Measurements from ENCODE around the gene AP1S1. TPM values are rescaled to one million over a fixed set of nuclear protein-coding genes. Genes with fewer than 3 reads are reported as not detected.

The AP1S1 gene
- total and polyA plus RNA-seq, 11 donors, result 9.9 to 41.8 (median 14.3) TPM

- ATAC-seq (peak; percentile 66 to 82 (median 82)), DNase-seq (peak; percentile 84 to 92 (median 85))
- Histone ChIP-seq H3K4me3 (peak overlapping the region in 10 of 12 donors; percentile 28 to 56 (median 46)), H3K4me1 (peaks cover 3 to 74% (median 54%) of the 10 kb centered on the region in 12 donors), H3K9me3 (no peaks in the 10 kb centered on the region), H3K27me3 (no peaks in the 10 kb centered on the region), H3K27ac (peak overlapping the region; percentile 67 to 93 (median 84)), H3K36me3 (no peaks in the 10 kb centered on the region)
- intact Hi-C loops (cut with DNase I), result no loop called here
- TF ChIP-seq POLR2A (IDR thresholded peaks at IDR 0.05) (no peak), CTCF (IDR thresholded peaks at IDR 0.05) (no peak)
- 21 to 26% (median 23%) methylated on average over 17 of the region's 17 CpGs for WGBS, 4 donors
These were observed 32.0 kb upstream of the AP1S1 start for GRCh38 chr7:101121991-101122932.

- no peaks in the 10 kb centered on the region for H3K36me3 ChIP-seq
- no peak for ATAC-seq
- H3K4me3 ChIP-seq, result peak overlapping the region in 6 of 12 donors; percentile 28 to 56 (median 50)
- DNase-seq, result no peak
- H3K27me3 ChIP-seq, result no peaks in the 10 kb centered on the region
- intact Hi-C loops (cut with DNase I), result no loop called here
- 90 to 97% (median 94%) methylated on average over 11 of the region's 11 CpGs for WGBS, 4 donors
- no peaks in the 10 kb centered on the region for H3K9me3 ChIP-seq
- TF ChIP-seq CTCF (IDR thresholded peaks at IDR 0.05) (no peak), POLR2A (IDR thresholded peaks at IDR 0.05) (no peak)
- peaks cover 3 to 70% (median 52%) of the 10 kb centered on the region in 12 donors for H3K4me1 ChIP-seq
- peak overlapping the region in 11 of 12 donors; percentile 67 to 93 (median 86) for H3K27ac ChIP-seq
These were observed 31.2 kb upstream of the AP1S1 start for GRCh38 chr7:101122933-101123702.

GRCh38 chr7:101123703-101124068, 30.6 kb upstream of the AP1S1 start:
- ATAC-seq (no peak), DNase-seq (no peak)
- intact Hi-C loops (cut with DNase I), result no loop called here
- WGBS, 4 donors, result 62 to 90% (median 76%) methylated on average over 3 of the region's 3 CpGs
- Histone ChIP-seq H3K27me3 (no peaks in the 10 kb centered on the region), H3K9me3 (no peaks in the 10 kb centered on the region), H3K4me3 (no peak overlapping the region), H3K27ac (peak overlapping the region in 1 of 12 donors; percentile 83), H3K36me3 (no peaks in the 10 kb centered on the region), H3K4me1 (peaks cover 3 to 69% (median 50%) of the 10 kb centered on the region in 12 donors)
- TF ChIP-seq CTCF (IDR thresholded peaks at IDR 0.05), result no peak
- no peak for TF ChIP-seq POLR2A (IDR thresholded peaks at IDR 0.05)

All from heart left ventricle (tissue), 16 donors.